Hepatocyte (in vitro differentiated cells): ENCODE measurements around the gene ATP1A1.

Source experiments
- CTCF ChIP-seq: fragments of 200-600 bp; sonication (generic); IDR thresholded peaks from 2 replicates; pipeline ENCODE4 v1.5.1; 2016; ENCODE audit warnings: antibody characterized with exemption, mild to moderate bottlenecking; ENCODE audit not compliant: poor library complexity
- EZH2phosphoT487 ChIP-seq: fragments of 200-600 bp; sonication (generic); IDR thresholded peaks from one replicate; pipeline ENCODE4 v1.6.1; 2018; ENCODE audit warnings: antibody characterized with exemption, mild to moderate bottlenecking, low read depth, moderate library complexity; ENCODE audit not compliant: unreplicated experiment, severe bottlenecking

- TF ChIP-seq CTCF (no peak), EZH2phosphoT487 (no peak)
Observed at GRCh38 chr1:116360429-116361173, 12.4 kb upstream of the ATP1A1 start.
